ENCODE results near the gene FAM217A.

- TF ChIP-seq CTCF (IDR thresholded peaks at IDR 0.05), result no peak
- TF ChIP-seq POLR2A (IDR thresholded peaks at IDR 0.05), result no peak
- no peak for TF ChIP-seq POLR2AphosphoS5 (IDR thresholded peaks at IDR 0.05; ENCODE audit: insufficient read depth in 1 of 2, low read depth in 1 of 2)
Measured at GRCh38 chr6:4105980-4106536, 27.1 kb upstream of the FAM217A start.

Measured in vagina (tissue), 2 donors.